ENCODE measurements around the gene PEDS1.

Gene PEDS1

DNA sequence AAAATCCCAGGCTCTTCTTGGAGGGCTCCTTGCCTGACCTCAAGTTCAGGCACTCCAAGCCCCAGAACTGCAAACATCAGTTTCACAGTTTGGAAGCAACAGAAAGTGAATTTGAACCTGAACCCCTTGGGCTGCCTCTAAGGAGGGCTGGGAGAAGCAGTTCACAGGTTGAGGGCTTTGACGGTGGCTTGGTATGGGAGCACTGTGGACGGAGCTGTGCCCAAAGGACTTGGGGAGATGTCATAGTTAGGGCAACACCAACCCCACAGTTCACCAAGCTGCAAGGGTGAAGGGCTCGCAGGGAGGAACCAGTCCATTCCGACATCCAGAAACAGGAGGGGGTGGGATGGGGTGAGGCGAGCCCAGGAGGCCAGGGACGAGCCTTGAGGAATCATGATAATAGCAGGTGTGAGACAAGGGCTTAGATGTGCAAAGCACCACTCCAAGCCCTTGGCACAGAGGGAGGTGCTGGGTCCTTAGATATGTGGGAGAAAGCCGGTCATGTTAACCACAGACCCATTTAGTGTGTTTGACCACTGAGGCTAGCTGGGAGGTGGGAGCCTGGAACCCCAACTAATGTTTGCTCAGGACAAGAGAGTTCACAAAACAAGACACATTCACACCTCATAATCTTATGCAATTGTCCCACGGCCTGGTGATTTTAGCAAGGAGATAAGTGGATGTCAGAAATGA, 41.5 kb upstream of the PEDS1 start (continued):
- TF ChIP-seq, protein P1, sequence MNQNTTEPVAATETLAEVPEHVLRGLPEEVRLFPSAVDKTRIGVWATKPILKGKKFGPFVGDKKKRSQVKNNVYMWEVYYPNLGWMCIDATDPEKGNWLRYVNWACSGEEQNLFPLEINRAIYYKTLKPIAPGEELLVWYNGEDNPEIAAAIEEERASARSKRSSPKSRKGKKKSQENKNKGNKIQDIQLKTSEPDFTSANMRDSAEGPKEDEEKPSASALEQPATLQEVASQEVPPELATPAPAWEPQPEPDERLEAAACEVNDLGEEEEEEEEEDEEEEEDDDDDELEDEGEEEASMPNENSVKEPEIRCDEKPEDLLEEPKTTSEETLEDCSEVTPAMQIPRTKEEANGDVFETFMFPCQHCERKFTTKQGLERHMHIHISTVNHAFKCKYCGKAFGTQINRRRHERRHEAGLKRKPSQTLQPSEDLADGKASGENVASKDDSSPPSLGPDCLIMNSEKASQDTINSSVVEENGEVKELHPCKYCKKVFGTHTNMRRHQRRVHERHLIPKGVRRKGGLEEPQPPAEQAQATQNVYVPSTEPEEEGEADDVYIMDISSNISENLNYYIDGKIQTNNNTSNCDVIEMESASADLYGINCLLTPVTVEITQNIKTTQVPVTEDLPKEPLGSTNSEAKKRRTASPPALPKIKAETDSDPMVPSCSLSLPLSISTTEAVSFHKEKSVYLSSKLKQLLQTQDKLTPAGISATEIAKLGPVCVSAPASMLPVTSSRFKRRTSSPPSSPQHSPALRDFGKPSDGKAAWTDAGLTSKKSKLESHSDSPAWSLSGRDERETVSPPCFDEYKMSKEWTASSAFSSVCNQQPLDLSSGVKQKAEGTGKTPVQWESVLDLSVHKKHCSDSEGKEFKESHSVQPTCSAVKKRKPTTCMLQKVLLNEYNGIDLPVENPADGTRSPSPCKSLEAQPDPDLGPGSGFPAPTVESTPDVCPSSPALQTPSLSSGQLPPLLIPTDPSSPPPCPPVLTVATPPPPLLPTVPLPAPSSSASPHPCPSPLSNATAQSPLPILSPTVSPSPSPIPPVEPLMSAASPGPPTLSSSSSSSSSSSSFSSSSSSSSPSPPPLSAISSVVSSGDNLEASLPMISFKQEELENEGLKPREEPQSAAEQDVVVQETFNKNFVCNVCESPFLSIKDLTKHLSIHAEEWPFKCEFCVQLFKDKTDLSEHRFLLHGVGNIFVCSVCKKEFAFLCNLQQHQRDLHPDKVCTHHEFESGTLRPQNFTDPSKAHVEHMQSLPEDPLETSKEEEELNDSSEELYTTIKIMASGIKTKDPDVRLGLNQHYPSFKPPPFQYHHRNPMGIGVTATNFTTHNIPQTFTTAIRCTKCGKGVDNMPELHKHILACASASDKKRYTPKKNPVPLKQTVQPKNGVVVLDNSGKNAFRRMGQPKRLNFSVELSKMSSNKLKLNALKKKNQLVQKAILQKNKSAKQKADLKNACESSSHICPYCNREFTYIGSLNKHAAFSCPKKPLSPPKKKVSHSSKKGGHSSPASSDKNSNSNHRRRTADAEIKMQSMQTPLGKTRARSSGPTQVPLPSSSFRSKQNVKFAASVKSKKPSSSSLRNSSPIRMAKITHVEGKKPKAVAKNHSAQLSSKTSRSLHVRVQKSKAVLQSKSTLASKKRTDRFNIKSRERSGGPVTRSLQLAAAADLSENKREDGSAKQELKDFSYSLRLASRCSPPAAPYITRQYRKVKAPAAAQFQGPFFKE (tag by site-specific recombination; IDR thresholded peaks at IDR 0.05; ENCODE audit: borderline replicate concordance): no peak
- TF ChIP-seq, protein P2, sequence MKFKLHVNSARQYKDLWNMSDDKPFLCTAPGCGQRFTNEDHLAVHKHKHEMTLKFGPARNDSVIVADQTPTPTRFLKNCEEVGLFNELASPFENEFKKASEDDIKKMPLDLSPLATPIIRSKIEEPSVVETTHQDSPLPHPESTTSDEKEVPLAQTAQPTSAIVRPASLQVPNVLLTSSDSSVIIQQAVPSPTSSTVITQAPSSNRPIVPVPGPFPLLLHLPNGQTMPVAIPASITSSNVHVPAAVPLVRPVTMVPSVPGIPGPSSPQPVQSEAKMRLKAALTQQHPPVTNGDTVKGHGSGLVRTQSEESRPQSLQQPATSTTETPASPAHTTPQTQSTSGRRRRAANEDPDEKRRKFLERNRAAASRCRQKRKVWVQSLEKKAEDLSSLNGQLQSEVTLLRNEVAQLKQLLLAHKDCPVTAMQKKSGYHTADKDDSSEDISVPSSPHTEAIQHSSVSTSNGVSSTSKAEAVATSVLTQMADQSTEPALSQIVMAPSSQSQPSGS (tag by site-specific recombination; IDR thresholded peaks at IDR 0.05; ENCODE audit: low read depth): no peak
- TF ChIP-seq ZNF184 (tag by site-specific recombination; IDR thresholded peaks at IDR 0.05) (no peak), ZNF175 (tag by site-specific recombination; IDR thresholded peaks at IDR 0.05) (no peak), SP7 (tag by site-specific recombination; IDR thresholded peaks at IDR 0.05) (peak; percentile 12; the same call in 1 of the 2 replicates), ZNF133 (tag by site-specific recombination; IDR thresholded peaks at IDR 0.05) (no peak), ZNF19 (tag by site-specific recombination; IDR thresholded peaks at IDR 0.05; ENCODE audit: low read depth) (no peak), KLF10 (tag by site-specific recombination; IDR thresholded peaks at IDR 0.05) (no peak), ZNF830 (tag by site-specific recombination; IDR thresholded peaks at IDR 0.05; ENCODE audit: low read depth) (no peak), ZSCAN30 (tag by site-specific recombination; IDR thresholded peaks at IDR 0.05) (no peak), ZBTB48 (tag by site-specific recombination; IDR thresholded peaks at IDR 0.05) (0 out of 2 replicates have a peak, but pooled peaks have one; percentile 24), ZNF292 (tag by site-specific recombination; IDR thresholded peaks at IDR 0.05; ENCODE audit: borderline replicate concordance, low read depth) (no peak), ZBTB21 (tag by site-specific recombination; IDR thresholded peaks at IDR 0.05) (no peak), ZSCAN16 (tag by site-specific recombination; IDR thresholded peaks at IDR 0.05) (no peak), MYNN (tag by site-specific recombination; IDR thresholded peaks at IDR 0.05; ENCODE audit: borderline replicate concordance) (no peak), ZNF514 (tag by site-specific recombination; IDR thresholded peaks at IDR 0.05) (no peak), SETDB1 (IDR thresholded peaks at IDR 0.05; ENCODE audit: insufficient read length, low read length) (no peak), YY1 (tag by site-specific recombination; IDR thresholded peaks at IDR 0.05) (no peak), KLF1 (tag by site-specific recombination; IDR thresholded peaks at IDR 0.05) (no peak)
- TF ChIP-seq, protein P3, sequence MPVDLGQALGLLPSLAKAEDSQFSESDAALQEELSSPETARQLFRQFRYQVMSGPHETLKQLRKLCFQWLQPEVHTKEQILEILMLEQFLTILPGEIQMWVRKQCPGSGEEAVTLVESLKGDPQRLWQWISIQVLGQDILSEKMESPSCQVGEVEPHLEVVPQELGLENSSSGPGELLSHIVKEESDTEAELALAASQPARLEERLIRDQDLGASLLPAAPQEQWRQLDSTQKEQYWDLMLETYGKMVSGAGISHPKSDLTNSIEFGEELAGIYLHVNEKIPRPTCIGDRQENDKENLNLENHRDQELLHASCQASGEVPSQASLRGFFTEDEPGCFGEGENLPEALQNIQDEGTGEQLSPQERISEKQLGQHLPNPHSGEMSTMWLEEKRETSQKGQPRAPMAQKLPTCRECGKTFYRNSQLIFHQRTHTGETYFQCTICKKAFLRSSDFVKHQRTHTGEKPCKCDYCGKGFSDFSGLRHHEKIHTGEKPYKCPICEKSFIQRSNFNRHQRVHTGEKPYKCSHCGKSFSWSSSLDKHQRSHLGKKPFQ (tag by site-specific recombination; IDR thresholded peaks at IDR 0.05): peak; percentile 53; the same call in 1 of the 2 replicates
- TF ChIP-seq, protein P4, sequence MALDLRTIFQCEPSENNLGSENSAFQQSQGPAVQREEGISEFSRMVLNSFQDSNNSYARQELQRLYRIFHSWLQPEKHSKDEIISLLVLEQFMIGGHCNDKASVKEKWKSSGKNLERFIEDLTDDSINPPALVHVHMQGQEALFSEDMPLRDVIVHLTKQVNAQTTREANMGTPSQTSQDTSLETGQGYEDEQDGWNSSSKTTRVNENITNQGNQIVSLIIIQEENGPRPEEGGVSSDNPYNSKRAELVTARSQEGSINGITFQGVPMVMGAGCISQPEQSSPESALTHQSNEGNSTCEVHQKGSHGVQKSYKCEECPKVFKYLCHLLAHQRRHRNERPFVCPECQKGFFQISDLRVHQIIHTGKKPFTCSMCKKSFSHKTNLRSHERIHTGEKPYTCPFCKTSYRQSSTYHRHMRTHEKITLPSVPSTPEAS (tag by site-specific recombination; IDR thresholded peaks at IDR 0.05): no peak
- TF ChIP-seq, protein P5, sequence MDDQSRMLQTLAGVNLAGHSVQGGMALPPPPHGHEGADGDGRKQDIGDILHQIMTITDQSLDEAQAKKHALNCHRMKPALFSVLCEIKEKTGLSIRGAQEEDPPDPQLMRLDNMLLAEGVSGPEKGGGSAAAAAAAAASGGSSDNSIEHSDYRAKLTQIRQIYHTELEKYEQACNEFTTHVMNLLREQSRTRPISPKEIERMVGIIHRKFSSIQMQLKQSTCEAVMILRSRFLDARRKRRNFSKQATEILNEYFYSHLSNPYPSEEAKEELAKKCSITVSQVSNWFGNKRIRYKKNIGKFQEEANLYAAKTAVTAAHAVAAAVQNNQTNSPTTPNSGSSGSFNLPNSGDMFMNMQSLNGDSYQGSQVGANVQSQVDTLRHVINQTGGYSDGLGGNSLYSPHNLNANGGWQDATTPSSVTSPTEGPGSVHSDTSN (CRISPR knock-in tag; IDR thresholded peaks at IDR 0.05): no peak
- TF ChIP-seq, protein P6, sequence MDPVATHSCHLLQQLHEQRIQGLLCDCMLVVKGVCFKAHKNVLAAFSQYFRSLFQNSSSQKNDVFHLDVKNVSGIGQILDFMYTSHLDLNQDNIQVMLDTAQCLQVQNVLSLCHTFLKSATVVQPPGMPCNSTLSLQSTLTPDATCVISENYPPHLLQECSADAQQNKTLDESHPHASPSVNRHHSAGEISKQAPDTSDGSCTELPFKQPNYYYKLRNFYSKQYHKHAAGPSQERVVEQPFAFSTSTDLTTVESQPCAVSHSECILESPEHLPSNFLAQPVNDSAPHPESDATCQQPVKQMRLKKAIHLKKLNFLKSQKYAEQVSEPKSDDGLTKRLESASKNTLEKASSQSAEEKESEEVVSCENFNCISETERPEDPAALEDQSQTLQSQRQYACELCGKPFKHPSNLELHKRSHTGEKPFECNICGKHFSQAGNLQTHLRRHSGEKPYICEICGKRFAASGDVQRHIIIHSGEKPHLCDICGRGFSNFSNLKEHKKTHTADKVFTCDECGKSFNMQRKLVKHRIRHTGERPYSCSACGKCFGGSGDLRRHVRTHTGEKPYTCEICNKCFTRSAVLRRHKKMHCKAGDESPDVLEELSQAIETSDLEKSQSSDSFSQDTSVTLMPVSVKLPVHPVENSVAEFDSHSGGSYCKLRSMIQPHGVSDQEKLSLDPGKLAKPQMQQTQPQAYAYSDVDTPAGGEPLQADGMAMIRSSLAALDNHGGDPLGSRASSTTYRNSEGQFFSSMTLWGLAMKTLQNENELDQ (tag by site-specific recombination; IDR thresholded peaks at IDR 0.05; ENCODE audit: low read depth): no peak
